Embryonic facial prominence (tissue), 1 donor: Measurements from ENCODE around the gene ATG7.
"Not testable (repeated sequence)": the region's sequence is repeated elsewhere in the genome, so short reads cannot be mapped to it uniquely, and the experiment has no call there.

Source experiments
- DNase-seq: peaks from one replicate; pipeline ENCODE4 v3.0.0-alpha.2; 2016; ENCODE audit errors: extremely low spot score

The ATG7 gene

DNA sequence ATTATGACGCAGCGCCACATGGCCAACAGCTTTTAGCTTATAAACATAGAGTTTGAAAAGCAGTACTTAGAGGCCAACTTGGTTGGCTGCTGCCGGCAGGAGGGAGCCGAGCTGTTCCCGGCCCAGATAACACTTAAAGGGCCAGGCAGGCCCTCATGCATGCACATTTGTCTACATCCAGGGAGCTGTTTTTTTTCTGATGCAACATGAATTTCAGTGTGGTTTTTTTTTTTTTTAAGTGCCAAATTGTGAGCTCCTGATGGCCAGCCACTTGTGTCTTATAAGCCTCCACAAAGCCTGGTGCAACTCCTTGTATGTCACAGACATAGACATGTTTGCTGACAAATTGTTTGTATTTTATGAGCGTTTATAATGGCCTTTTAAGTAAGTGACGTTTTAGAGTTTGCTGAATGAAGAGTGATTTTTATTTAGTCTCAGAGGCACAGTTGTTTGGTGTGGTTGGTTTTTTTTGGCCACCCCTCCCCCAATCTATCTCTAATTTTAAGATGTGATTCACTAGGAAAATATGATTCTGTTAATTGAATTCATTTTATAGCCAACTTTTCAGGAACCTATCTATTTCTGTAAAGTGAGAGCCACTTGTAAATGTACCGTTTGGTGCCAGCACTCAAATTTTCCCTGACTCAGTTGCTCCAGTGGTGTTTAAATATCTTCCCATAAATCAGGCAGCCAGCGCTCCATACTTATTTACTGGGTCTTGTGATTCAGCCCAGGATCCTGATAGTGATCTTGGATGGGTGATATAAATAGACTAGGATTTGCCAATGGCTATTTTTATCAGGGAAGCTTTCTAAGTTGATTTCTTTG lies 237.2 kb downstream of the ATG7 start:
- DNase-seq: peak; percentile 66

DNA sequence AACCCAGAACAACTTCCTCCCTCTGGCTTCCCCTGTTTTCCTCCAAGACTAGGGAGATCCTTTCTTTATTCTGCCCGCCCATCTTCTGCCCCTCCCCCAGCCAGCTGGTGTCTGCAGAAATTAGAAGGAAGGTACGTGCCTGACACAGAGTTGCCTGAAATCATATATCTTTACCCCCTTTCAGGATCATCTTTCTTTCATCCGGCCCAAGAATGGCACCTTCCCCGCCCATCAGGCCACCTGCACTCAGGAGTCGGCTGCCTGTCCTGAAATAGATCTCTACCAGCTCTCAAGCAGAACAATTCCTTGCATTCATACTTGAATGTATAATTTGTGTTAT lies 237.8 kb downstream of the ATG7 start:
- no peak for DNase-seq

DNA sequence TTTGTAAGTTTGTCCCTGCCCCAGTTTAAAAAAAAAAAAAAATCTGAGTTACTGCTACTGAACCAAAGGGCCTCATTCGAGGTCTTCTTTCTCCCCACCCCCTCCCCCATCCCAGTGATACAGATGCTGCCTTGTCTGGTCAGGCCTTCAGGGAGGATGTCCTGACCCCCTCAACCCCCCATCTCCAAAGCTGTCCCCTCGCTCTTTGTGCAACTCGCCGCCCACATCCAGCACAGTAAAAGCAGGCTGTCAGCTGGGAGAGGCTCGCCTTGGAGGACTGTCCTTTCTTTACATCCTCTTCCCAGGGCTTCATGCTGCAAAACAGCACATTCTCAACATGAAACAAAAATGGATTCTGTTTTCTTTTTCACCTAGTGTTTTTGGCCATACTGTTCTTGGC lies 238.2 kb downstream of the ATG7 start:
- DNase-seq: no peak

DNA sequence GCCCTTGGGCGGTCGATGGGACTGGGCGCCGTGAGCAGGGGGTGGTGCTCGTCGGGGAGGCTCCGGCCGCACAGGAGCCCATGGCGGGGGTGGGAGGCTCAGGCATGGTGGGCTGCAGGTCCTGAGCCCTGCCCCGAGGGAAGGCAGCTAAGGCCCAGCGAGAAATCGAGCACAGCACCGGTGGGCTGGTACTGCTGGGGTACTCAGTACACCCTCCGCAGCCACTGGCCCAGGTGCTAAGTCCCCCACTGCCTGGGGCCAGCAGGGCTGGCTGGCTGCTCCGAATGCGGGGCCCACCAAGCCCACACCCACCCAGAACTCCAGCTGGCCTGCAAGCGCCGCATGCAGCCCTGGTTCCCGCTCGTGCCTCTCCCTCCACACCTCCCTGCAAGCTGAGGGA lies 239.4 kb downstream of the ATG7 start:
- DNase-seq: not testable (repeated sequence)

DNA sequence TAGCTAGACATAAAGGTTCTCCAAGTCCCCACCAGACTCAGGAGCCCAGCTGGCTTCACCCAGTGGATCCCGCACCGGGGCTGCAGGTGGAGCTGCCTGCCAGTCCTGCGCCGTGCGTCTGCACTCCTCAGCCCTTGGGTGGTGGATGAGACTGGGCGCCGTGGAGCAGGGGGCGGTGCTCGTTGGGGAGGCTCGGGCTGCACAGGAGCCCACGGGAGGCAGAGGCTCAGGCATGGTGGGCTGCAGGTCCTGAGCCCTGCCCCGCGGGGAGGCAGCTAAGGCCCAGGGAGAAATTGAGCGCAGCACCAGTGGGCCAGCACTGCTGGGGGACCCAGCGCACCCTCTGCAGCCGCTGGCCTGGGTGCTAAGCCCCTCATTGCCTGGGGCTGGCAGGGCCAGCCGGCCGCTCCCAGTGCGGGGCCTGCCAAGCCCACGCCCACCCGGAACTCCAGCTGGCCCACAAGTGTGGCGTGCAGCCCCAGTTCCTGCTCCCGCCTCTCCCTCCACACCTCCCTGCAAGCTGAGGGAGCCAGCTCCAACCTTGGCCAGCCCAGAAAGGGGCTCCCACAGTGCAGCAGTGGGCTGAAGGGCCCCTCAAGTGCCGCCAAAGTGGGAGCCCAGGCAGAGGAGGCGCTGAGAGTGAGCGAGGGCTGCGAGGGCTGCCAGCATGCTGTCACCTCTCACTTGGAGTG lies 241.1 kb downstream of the ATG7 start:
- not testable (repeated sequence) for DNase-seq

DNA sequence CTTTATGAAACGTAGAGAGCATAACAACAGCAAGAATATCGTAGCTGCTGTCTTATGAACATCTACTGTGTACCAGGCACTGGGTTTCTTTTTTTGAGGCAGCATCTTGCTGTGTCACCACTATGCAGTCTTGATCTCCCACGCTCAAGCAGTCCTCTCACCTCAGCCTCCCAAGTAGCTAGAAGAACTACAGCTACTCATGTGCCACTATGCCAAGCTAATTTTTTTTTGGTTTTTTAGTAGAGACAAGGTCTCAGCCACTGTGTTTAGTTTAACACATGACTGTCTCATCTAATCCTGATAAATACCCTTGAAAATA lies 241.6 kb downstream of the ATG7 start:
- no peak for DNase-seq

DNA sequence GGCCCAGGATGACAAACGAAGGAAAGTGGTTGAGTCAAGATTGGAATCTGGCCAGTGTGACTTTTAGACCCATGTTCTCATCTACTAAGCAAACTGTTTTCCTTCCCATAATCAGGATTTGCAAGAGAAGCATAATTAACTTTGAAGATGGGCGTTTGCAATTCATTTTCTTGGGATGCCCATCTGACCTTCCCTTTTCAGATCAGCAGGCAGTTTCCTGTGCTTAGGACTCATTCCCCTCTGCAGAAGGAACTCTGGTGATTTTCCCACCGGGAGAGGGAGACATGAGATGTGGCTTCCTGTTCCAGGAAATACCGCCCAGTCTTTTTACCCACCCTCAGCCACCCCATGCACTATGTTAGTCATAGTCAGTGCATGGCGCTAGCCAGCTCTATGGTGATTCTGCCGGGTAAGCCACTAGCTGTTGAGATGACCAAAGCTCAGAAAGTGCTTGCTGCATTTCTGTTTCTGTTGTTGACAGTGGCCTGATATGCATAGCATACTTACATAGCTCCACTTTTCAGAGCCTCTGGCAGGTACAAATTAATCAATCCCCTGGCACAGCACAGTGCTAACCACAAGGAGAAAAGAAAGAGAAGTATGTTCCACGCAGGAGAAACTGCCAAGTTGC lies 242.1 kb downstream of the ATG7 start:
- no peak for DNase-seq

DNA sequence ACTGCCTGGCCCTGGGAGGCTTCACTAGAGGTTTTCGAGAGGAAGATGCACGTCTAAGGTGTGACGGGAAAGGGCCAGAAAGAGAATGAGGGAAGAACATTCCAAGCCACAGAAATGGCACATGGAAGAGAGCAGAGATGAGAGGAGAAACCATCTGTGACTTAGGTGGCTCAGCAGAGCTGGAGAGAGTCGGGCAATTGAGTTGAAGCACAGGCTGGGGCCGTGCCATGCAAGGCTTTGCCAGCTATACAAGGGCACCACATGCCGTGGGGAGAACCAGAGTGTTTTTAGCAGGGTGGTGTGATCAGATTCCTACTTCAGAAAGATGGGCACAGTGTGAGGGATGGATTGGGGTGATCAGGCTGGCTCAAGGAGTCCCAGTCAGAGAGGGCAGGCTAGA lies 245.4 kb downstream of the ATG7 start:
- no peak for DNase-seq

DNA sequence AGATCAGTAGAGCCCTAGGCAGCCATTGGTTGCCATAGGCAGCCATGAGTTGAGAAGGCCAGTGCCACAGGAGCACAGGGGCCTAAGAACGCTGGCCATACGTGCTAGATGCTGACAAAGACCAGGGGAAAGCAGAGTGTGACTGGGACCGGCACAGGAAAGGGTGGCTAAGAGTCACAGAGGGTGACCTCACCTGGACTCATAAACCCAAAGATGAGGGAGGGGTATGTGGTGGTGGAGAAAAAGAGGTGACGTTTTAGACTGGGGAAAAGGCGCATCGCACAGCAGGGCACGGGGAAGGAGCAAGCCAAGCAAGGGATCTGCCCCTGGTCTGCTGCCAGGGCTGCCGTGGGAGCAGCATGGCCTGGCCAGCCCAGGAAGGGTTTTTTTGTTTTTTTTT lies 249.0 kb downstream of the ATG7 start:
- DNase-seq: no peak

DNA sequence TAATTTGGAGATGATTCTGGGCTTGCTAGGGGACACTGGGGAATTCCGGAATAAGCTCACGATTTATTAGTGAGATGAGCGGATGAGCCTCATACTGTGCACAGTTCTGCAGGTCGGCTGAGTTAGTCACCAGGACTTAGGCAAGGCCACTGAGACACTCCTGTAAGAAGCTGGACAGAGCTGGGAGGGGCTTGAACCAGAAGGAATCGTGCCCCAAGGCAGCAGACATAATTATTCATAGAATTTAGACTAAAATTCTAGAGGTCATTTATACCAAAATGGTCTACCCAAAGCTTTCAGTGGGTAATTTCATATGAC lies 250.2 kb downstream of the ATG7 start:
- no peak for DNase-seq

DNA sequence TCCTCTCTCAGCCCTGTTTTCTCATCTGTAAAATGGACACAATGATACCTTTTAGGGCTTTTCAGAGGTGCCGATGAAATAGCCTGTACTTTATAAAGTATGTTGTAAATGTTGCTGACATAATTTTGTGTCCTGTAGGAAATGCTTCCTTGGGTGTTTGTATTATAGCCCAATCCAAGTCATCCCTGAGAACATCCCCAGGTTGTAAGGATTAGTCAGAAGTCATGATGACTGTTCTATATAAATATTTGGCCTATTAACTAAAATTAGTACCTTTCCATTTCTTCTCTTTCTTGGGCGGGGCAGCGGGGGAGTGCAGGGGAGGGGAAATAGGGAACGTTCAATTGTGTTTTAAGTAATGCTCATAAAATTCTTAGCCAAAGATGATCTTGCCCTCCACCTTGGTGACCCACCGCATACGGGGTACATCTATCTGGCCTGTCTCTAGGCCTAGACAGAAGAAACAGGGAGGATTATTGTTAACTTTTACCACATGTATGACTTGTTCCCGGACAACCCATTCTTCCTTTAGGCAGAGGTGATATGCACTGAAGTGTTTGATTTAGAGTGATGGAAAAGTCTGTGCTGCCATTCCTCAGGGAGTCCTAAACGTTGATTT lies 250.9 kb downstream of the ATG7 start:
- DNase-seq: no peak

DNA sequence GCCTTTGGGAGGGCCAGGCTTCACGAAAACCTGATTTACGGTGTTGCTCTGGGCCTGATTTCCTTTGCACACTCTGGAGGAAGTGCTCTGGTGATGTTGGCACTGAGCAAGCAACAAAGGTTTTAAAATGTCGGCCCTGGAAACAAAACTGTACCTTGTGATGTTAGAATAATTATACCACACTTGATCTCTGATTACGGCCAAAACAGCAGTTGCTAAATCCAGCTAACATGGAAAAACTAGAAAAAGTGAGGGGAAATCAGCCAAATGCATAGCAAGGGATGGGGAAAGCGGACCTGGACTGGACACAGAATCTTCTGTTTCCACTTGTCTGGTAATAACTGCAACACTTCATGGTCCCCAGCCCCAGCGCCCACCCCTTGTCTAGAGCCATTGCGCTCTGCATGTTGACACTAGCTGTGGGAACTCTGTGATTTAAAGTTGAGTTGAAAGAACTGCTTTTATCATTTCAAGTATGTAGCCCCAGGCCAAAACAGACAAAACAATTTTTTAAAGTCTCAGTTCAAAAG lies 251.4 kb downstream of the ATG7 start:
- DNase-seq: no peak

DNA sequence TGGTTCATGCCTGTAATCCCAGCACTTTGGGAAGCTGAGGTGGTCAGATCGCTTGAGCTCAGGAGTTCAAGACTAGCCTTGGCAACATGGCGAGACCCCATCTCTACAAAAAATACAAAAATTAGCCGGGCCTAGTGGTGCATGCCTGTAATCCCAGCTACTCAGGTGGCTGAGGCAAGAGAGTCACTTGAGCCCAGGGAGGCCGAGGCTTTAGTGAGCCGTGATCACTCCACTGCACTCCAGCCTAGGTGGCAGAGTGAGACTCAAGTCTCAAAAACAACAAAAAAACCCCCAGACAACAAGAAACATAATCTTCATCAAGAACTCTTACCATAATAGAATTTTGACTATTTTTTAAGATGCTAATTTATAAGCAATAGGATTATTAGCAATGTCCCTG lies 253.9 kb downstream of the ATG7 start:
- DNase-seq: not testable (repeated sequence)

DNA sequence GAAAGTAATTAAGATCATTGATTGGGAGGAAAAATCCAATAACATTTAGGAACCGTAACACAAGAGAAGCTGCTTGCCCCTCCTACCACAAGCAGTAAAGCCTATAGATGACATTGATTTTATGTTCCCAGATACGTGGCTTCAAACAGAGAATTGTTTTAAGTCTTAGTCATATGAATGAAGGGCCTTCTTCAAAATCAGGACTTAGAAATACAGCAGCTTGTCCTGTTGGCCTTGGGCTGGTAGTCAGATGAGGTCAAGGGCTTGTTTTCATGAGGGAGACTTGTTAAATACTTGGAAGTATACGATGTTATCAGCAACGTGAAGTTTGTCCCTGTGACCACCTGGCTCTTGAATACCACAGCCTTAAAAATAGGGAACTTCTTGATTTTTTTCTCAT lies 257.1 kb downstream of the ATG7 start:
- DNase-seq: no peak

DNA sequence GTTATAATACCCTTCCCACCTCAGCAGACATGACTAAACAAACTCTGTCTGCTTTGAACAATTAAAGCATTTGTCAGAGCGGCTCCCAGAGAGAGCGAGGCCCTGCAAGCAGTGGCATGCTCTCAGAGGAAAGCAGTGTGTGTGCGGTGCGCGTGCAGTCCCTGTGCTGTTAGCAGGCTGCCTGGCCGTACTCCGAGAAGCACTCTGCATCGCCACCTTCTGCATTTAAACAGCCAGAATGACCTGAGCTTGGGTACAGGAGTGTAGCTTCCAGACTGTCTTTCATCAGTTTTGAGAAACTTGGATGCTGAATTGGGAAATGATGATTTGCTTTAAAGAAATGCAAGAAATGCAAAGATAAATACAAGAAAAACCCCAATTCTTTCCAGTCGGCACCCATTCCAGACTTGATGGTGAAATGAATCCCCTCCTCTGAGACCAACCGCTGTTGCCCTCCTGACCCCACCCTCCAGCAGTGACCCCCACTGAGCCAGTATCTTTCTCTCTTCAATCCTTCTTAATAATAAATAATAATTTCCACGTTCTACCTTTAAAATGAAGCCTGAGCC lies 258.0 kb downstream of the ATG7 start:
- no peak for DNase-seq

DNA sequence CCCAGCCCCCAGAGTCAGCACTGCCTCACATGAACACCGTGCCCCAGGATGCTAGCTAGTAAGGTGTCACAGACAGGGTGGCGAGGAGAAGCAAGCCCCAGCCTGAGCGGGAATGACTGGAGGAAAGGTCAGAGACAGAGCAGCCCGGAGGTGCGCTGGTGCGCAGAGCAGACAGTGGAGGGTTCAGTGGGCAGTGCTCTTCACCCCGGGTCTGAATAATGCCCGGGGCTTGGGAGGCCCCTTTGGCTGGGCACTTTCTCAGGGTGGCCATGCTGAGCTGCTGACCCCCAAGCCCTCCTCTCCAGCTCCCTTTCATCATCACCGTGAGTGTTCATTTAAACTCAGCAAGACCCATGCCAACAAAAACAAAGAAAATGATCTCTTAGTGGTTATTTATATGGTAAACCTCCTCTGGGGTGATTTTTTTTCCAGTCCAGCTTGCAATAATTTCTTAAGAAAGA lies 260.8 kb downstream of the ATG7 start:
- no peak for DNase-seq

DNA sequence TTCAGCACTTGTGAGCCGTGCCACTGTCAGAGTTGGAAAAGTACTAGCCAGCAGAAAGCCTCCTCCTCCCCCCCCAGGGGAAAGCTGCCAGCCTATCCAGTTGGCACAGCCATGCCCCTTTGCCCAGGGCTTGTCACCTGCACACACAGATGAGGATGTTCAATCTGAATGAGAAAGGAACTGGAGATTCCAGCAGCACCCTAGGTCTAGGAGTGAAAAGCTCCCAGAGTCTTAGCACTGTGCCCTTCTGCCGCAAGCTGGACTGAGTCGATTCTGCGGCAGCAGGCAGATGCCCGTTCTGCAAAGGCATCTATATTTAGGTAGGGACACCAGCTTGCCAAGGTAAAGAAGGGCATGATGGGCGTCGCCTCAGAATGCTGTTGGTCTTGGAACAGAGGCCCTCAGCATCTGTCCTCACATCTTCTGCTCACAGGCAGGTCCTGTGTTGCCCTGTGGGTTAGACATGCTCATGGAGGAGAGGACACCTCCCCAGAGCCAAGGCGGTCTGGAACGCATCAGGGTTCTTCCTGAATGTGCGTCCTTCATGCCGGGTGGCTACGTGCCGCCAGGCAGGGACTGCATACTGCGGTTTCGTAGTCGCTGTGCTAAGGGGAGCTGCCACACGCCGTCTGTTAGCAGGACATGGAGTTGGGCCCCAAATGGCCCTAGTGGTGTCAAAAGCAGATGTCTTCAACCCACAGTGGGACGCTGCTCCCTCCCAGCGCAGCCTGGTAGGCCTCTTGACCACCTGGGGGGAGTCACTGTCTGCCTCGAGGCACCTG lies 262.0 kb downstream of the ATG7 start:
- no peak for DNase-seq

DNA sequence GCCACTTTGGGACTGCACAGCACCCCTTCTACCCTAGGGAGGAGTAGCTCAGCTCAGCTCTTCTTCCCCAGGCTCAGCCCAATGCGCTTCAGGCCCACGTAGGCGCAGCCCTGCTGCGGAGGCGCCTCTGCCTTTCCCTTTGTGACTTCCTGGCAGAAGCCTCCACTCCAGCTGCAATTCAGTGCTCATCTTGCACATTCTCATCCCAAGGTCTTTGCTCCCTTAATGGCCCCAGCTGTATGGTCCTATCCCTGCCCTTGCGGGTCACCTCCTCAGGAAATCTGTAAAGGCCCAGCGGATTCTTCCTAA lies 262.6 kb downstream of the ATG7 start:
- DNase-seq: no peak

DNA sequence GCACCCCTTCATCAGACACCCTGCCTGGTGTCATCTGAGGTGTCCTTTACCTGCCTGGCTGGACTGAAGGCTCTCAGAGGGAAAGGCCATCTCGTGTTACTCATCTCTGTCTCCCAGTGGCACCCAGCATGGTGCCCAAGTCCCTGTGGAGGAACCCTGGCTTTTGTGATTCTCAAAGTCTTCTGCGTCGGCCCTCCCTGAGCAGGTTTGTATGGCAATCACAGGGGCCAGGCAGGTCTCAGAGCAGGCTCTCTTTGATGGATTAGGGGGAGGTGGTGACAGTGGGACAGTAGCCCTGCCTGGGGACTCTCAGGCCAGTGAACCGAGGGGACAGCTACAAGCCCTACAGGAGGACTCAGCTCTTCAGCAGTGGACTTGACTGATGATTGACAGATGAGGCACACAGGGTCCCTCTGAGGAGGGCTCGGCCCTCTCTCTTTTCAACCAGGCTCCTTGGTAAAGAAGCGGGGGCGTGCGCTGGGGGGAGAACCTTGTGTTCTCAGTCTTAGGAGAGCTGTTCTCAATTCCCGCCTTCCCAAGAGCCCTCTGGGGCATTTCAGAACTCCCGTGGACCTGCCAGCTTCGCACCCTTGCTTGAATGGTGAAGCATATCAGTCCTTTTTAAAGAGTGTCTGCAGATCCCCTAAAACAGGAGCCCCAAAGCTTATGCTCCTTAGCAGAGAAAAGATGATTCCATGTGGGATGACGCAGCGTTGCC lies 263.2 kb downstream of the ATG7 start:
- DNase-seq: no peak

DNA sequence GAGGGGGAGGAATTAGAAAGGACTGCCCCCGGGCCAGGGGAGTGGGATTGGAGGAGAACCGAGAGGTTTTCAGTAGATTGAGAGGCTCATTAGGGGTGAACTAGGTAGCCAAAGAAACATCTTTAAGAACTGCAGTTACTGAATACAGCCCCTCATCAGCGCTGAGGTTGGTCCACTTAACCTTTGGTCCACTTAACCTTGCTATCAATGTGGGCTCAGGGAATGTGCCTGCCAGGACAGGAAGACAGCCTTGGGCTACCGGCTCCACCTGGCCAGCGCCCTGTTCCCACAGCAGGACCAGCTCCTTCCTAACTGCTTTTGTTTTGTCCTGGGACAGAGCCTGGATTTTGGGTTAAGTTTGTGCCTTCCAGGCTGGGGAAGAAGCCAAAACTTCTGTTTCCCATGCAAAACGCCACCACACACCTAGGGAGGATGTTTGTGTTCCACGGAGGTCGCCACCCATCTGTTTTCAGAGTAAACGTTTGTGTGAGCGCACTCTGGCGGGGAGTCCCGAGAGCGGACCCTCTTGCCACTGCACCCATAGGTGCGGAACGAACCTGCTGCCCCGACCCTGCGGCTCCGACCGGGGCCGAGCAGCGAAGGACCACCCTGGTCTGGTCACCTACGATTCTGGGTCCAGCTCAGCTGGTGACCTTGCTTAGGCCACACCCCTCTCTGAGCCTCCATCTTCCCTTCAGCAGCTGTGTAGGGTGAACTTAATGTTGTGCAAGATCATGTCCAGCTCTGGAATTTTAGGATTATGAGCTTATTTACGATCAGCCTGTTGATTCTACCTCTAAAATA lies 264.1 kb downstream of the ATG7 start:
- DNase-seq: no peak
